ENCODE results near the gene VAX1. TPM values are rescaled to one million over a fixed set of nuclear protein-coding genes. Genes with fewer than 3 reads are reported as not detected.

VAX1 gene
- total and polyA plus RNA-seq, 8 donors: not detected

- Histone ChIP-seq H3K36me3 (no peaks in the 10 kb centered on the region), H3K27ac (no peak overlapping the region), H3K27me3 (peaks cover 44 to 100% (median 99%) of the 10 kb centered on the region in 3 donors), H3K9me3 (peaks cover 0 to 12% (median 3%) of the 10 kb centered on the region in 4 donors), H3K4me1 (peaks cover 16 to 62% (median 40%) of the 10 kb centered on the region in 4 donors), H3K4me3 (peak overlapping the region; percentile 31 to 48 (median 39))
- intact Hi-C loops (cut with DNase I; ENCODE audit: low total_unique reads): no loop called here
- WGBS, 5 donors: 2 to 5% (median 3%) methylated on average over 20 to 98 of the region's 98 CpGs
- peak in 1 of 2 donors; percentile 65 for DNase-seq
- TF ChIP-seq POLR2A (IDR thresholded peaks at IDR 0.05) (no peak), CTCF (IDR thresholded peaks at IDR 0.05) (no peak), POLR2AphosphoS5 (IDR thresholded peaks at IDR 0.05) (no peak), EP300 (IDR thresholded peaks at IDR 0.05) (no peak)
These were observed 799 bp downstream of the VAX1 start for GRCh38 chr10:117137031-117137910.

- no peak for DNase-seq
- Histone ChIP-seq H3K4me1 (peaks cover 22 to 70% (median 47%) of the 10 kb centered on the region in 4 donors), H3K9me3 (peaks cover 0 to 12% (median 3%) of the 10 kb centered on the region in 4 donors), H3K27ac (no peak overlapping the region), H3K36me3 (no peaks in the 10 kb centered on the region), H3K27me3 (peaks cover 48 to 100% (median 99%) of the 10 kb centered on the region in 3 donors), H3K4me3 (peak overlapping the region; percentile 31 to 48 (median 39))
- intact Hi-C loops (cut with DNase I; ENCODE audit: low total_unique reads): no loop called here
- 38 to 48% (median 47%) methylated on average over 27 to 34 of the region's 34 CpGs for WGBS, 5 donors
- TF ChIP-seq EP300 (IDR thresholded peaks at IDR 0.05) (no peak), CTCF (IDR thresholded peaks at IDR 0.05) (no peak), POLR2A (IDR thresholded peaks at IDR 0.05) (no peak), POLR2AphosphoS5 (IDR thresholded peaks at IDR 0.05) (no peak)
These were observed 1.6 kb downstream of the VAX1 start for GRCh38 chr10:117136391-117136975.

DNA sequence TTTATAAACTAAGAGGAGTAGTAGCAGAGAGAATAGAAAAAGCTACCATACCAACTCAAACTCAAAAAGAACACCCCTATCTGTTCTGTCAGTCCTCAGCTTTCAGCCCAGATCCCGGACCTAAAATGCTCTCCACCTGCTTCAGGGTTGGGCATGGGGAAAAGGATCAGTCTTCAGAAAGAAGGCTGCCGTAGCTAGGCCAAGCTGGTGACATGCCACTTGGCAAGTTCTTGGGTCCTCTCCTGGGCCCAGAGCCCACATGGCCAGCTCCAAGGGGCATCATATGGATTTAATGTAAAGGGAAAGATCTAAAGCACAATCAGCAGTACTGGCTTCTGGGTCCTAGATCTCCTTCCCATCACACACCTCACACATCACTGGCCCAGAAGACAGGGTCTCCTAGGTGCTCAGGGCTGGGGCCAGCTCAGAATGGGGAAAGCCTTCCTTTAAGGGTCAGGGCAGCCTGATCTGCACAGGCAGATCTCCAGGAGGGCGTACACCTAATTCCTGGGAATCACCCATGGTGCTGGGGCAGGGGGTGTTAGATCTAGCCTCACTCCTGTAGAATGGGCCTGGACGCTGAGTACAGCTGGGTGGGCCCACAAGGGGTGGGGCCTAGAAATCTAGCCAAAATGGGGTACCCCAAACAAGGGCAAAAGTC lies 2.5 kb downstream of the VAX1 start:
- Histone ChIP-seq H3K4me1 (peaks cover 27 to 77% (median 53%) of the 10 kb centered on the region in 4 donors), H3K36me3 (no peaks in the 10 kb centered on the region), H3K9me3 (peaks cover 0 to 5% (median 0%) of the 10 kb centered on the region in 4 donors), H3K27ac (no peak overlapping the region), H3K4me3 (no peak overlapping the region), H3K27me3 (peaks cover 54 to 100% (median 99%) of the 10 kb centered on the region in 3 donors)
- no peak for DNase-seq
- TF ChIP-seq CTCF (IDR thresholded peaks at IDR 0.05) (no peak), POLR2AphosphoS5 (IDR thresholded peaks at IDR 0.05) (no peak), POLR2A (IDR thresholded peaks at IDR 0.05) (no peak), EP300 (IDR thresholded peaks at IDR 0.05) (no peak)
- WGBS, 5 donors: 79 to 96% (median 92%) methylated on average over 4 of the region's 4 CpGs
- intact Hi-C loops (cut with DNase I; ENCODE audit: low total_unique reads): no loop called here

GRCh38 chr10:117135026-117135372 lies 3.1 kb downstream of the VAX1 start:
- TF ChIP-seq EP300 (IDR thresholded peaks at IDR 0.05) (no peak), CTCF (IDR thresholded peaks at IDR 0.05) (no peak), POLR2A (IDR thresholded peaks at IDR 0.05) (no peak), POLR2AphosphoS5 (IDR thresholded peaks at IDR 0.05) (no peak)
- H3K9me3 ChIP-seq: no peaks in the 10 kb centered on the region
- H3K27me3 ChIP-seq: peaks cover 48 to 100% (median 99%) of the 10 kb centered on the region in 3 donors
- 78 to 82% (median 81%) methylated on average over 6 of the region's 6 CpGs for WGBS, 5 donors
- DNase-seq: no peak
- H3K36me3 ChIP-seq: no peaks in the 10 kb centered on the region
- intact Hi-C loops (cut with DNase I; ENCODE audit: low total_unique reads): no loop called here
- H3K4me1 ChIP-seq: peaks cover 27 to 74% (median 52%) of the 10 kb centered on the region in 4 donors
- no peak overlapping the region for H3K27ac ChIP-seq
- no peak overlapping the region for H3K4me3 ChIP-seq
